GM12891 (cell line): Measurements from ENCODE around the gene DTX2.
A peak's percentile ranks its signal among the peaks of the same experiment; 100 is the strongest.
"Not testable (repeated sequence)": the region's sequence is repeated elsewhere in the genome, so short reads cannot be mapped to it uniquely, and the experiment has no call there.

Source experiments
- DNase-seq: peaks from one replicate; pipeline ENCODE4 v3.0.0; 2011; ENCODE audit warnings: low spot score; ENCODE audit not compliant: insufficient read length
- FAIRE-seq: peaks from 2 replicates; lab custom pipeline; 2011; peaks lifted over from hg19 to GRCh38; lab: Jason Lieb, UNC
- SPI1 ChIP-seq: IDR thresholded peaks from 2 replicates; pipeline ENCODE4 v1.6.1; 2011; ENCODE audit warnings: low read depth, low read length, control low read depth

DTX2 gene

DNA sequence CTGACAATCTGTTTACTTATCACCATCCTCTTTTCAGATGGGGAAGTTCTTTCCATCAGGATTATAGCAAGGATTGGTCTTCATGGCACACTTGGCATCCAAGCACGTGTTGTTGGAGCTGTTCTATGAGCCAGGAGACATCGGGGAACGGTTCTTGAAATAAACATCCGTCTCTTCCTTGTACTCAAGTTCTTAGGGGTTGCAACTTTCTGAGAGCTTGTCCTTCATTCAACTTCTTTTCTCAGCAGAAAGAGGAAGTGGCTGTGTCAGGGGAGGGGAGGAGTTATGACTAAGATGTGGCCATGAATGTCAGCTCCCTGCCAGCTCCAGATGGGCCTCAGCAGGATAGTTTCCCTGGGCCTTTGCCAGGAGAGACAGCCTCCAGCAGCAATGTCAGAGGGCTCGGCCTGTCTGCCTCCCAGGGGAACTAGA, 15.9 kb upstream of the DTX2 start:
- peak; percentile 86 for TF ChIP-seq SPI1
- not testable (repeated sequence) for DNase-seq
- peak; percentile 93 for FAIRE-seq

DNA sequence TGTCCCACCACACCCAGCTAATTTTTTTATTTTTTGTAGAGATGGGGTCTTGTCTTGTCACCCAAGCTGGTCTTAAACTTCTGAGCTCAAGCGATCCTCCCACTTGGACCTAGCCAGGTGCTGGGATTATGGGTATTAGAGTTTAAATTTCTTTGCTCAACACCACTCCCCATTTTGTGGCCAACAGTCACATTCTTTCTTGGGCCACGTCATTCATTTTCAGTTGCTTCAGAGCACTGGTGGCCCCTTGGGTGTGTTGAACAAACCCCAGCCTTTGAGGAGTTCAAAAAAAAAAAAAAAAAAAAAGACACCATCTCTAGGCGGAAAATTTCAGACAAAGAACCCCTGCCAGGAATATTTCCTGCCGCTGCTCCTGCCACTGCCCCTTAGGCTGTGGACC, 4.5 kb upstream of the DTX2 start:
- DNase-seq, FAIRE-seq: not testable (repeated sequence)

DNA sequence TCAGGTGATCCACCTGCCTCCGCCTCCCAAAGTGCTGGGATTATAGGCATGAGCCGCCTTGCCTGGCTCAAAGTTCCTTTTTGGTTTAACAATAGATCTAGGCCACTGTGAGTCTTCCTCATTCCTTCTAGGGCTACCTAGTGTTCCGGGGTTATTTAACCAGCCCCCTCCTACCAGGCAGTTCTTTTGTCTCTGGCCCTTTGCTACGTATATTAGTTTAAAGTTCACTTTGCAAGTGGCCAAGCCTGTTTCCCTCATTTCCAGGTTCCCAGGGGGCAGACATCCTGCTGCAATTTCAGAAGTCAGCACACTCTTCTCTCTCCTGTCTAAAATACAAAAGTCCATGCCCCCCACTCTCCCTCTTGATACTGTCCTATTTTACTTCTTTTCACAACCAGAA, 3.0 kb upstream of the DTX2 start:
- FAIRE-seq, DNase-seq: not testable (repeated sequence)

DNA sequence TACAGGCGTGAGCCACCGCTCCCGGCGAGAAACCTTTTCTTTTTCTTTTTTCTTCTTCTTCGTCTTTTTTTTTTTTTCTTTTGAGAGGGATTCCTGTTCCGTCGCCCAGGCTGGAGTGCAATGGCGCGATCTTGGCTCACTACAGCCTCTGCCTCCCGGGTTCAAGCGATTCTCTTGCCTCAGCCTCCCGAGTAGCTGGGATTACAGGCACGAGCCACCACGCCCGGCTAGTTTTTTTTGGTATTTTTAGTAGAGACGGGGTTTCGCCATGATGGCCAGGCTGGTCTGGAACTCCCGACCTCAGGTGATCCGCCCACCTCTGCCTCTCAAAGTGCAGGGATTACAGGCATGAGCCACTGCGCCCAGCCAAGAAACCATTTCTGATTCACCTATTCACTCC, 742 bp upstream of the DTX2 start:
- not testable (repeated sequence) for FAIRE-seq, DNase-seq

DNA sequence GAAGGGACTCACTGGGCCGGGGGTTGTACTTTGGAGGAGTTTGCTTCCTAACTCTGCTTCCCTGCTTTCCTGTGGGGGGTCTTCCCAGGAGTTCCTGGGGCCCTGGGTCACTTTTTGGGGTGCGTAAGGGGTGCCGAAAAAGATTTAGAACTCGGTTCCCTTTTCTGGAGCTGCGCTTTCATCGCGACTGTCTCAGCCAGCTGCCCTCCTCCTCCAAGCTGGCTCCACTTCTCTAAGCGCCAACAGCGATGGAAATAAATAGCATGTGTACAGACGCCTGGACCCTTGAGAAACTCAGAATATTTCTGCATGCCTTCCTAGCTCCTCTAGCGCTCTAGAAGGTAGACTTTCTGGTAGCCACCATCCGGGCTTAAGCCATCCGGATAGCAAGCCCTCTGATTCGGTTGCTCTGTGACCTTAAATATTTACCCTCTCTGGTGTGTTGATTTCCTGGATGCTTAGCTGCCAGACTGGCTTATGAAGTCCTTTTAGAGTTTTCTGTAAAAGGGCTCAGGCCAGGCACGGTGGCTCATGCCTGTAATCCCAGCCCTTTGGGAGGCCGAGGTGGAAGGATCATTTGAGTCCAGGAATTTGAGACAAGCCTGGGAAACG, 868 bp downstream of the DTX2 start:
- FAIRE-seq, DNase-seq: not testable (repeated sequence)

DNA sequence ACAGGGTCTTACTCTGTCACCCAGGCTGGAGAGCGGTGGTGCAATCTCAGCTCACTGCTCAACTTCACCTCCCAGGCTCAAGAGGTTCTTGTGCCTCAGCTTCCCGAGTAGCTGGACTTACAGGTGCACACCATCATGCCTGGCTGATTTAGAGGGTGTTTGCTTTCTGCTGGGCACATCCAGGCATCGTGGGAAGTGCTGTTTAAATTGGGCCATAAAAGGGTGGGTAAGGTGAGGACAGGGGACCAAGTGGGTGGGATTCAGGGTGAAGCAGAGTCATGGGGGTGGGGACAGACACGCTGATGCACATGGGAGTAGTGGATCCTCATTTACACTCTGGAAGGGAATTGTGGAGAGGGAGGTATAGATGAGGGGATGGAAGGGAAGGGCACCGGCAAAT, 3.5 kb downstream of the DTX2 start:
- FAIRE-seq = not testable (repeated sequence)

DNA sequence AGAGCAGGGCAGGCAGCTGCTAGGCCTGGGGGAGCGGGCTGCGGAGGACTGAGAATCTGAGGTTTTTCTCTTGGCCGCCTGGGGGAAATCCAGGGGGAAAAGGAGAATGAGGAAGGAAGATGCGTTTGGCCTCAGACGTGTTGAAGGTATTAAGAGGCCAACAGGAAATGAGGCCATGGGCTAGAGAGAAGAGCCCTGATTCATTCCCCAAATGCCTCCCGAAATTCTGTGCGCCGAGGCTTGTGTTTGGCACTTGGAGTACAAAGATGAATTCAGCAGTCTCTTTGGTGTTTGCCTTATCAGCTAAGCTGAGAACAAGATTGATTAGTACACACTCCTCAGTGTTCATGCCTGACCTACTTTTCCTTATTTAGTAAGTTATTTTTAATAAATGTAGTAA, 4.4 kb downstream of the DTX2 start:
- FAIRE-seq, DNase-seq: not testable (repeated sequence)

More for the DNA sequence above, 3.5 kb downstream of the DTX2 start:
- not testable (repeated sequence) for DNase-seq

DNA sequence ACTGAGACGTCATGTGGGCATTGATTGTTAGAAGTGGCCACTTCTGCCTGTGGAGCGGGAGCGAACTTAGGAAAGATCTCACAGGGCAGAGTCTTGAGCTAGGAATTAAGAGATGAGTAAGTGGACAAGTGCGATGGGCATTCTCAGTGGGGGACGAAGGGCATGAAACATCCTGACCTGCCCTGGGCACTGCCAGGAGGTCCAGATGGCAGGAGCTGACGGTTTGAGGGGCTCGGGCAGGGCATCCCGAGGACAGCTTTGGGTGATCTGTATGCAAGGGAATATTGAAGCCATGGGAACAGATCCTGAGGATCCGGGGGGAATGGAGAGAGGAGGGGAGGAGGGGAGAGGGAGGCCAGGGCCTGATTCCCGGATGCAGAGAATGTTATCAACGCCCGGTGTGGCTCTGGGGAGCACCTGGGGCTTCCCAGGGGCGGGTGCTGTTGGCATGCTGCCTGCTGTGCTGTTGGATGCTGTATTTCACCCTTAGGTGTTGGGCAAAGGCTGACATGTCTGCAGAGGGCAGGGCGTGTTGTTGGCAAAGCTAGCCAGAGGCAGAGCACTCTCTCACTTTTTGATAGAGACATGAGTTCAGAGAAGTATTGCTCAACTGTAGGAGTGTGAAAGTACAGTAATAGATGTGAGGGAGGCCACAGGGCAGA, 6.4 kb downstream of the DTX2 start:
- not testable (repeated sequence) for DNase-seq

DNA sequence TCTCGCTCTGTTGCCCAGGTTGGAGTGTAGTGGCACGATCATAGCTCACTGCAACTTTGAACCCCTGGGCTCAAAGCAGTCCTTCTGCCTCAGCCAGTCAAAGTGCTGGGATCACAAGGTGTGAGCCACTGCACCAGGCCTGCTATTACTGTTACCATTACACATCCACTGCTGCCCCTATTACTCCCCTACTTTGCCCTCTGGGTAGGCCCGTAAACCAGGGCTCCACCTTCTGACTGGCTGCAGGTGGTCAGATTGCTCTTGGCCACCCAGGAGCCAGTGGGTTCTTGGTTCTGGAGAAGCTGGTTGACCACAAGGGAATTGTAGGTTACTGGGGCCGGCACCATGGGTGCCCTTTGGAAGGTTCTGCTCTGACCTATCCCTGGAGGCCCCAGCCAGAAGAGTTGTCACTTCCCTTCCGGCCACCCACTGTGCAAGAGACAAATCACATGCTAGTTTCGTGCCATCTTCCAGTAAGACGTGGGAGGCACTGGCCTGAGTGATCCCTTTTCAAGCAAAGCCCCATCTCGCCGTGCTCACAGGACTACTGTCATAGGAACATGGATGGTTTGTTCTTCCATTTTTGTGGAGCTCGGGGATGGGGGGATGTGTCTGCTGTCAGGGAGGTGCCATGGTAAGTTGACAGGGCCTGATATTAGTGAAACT, 10.2 kb downstream of the DTX2 start:
- FAIRE-seq, DNase-seq: not testable (repeated sequence)

More for the DNA sequence above, 6.4 kb downstream of the DTX2 start:
- FAIRE-seq = not testable (repeated sequence)

DNA sequence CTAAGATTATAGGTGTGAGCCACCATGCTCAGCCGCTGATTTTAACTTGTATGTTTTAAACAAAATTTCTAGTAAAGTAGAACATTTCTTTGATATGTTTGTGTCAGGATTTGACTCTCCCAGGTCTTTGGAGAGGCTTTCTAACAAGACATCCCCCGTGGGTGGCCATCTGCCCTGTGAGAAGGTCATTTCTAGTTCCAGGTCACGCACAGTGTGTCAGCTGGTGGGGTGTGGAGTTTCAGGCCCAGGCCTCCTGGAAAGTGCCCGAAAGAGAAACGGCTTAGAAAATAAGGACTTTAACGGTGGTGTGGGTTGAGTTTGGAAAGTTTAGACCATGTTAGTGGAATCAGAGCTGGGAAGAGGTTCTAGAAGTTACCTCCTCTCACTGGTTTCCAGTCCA, 11.6 kb downstream of the DTX2 start:
- FAIRE-seq, DNase-seq: not testable (repeated sequence)

DNA sequence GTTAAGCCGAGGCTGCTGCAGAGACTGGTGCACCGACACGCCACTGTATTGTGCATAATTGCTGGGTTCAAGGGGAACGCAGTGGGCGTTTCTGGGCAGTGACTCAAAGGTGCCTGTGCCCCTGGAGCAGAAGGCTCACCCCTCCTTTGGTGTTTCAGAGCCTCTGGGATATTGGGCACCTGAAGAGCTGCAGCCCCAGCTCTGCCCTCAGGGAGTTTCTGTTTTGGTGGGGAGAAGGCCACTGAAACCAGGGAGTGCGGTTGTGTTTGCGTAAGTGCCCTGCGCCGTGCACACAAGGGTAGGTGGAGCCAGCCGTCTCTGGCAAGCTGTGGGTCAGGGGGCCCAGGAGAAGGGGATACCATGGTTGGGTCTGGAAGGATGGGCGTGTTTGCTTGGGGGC, 14.8 kb downstream of the DTX2 start:
- not testable (repeated sequence) for FAIRE-seq, DNase-seq

DNA sequence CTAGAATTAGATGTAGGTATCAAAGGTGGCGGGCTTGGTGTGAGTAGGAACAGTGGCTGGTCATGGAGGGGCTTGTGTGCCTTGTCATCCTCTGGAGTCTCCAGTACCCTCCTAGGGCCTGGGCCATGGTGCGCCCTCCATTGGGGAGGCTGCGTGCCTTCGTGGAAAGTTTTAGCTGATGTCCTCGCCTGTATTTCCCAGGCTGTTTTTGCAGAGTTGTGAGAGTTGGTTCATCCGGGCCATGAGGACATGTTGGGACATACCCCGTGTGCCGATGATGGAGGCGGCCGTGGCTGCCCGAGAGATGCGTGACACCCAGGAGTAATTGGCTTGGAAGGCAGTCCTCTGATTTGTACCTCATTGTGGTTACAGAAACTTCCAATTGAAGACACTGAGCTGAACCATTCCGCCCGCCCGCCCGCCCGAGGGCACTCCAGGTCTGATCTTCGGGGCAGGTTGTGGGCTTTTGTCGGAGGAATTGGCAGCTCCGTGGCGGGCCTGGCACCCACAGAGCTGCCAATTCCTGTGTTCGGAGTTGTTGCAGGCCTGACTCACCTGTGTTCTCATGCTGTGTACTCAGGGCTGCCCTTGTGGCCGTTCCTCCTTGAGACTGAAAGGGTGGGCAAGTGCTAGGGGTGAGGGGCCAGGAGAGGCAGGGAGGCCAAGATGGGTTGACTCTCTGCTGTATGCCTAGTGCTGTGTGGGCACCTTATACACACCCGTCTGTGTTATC, 15.4 kb downstream of the DTX2 start:
- not testable (repeated sequence) for DNase-seq

DNA sequence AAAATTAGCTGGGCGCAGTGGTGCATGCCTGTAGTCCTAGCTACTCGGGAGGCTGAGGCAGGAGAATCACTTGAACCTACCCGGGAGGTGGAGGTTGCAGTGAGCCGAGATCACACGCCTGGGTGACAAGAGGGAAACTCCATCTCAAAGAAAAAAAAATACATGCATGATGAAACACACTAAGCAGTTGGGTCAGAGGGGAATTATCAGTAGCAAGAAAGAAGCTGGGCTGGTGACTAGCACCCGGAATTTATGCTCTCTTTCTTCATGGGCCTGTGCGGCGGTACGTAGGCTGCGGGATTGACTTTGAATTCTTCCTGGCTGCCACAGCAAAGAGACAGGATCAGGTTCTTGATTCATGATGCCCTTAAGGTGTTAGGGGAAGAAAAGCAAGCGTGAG, 18.1 kb downstream of the DTX2 start:
- not testable (repeated sequence) for DNase-seq, FAIRE-seq

More for the DNA sequence above, 15.4 kb downstream of the DTX2 start:
- FAIRE-seq = not testable (repeated sequence)

DNA sequence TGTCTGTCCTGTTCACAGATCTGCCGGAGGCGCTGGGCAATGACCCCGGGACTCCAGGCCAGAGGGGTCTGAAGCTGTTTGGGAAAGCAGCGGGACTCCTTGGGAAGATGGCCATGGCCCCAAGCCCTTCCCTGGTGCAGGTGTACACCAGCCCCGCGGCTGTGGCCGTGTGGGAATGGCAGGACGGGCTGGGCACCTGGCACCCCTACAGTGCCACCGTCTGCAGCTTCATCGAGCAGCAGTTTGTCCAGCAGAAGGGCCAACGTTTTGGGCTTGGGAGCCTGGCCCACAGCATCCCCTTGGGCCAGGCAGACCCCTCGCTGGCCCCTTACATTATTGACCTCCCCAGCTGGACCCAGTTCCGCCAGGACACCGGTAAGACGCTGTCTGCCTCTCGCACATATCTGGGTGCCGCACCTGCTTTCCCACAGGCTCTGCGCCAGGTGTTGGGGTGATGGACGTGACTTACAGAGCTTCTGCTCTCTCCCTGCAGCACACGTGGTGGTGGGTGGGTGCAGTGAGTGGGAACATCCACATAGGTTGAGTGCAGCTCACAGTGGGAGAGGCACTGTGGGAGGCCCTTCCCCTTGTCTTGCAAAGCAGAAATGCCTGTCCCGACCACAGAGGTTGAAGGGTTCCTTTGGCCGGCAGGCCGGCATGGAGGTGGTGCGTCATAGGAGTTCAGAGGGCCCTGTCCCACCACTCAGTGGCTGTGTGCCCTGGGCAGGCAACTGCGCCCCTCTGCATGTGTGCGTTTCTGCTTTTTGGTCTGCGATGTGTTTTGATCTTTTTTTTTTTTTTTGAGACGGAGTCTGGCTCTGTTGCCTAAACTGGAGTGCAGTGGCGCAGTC, 19.1 kb downstream of the DTX2 start:
- FAIRE-seq = peak; percentile 69
- DNase-seq = not testable (repeated sequence)

DNA sequence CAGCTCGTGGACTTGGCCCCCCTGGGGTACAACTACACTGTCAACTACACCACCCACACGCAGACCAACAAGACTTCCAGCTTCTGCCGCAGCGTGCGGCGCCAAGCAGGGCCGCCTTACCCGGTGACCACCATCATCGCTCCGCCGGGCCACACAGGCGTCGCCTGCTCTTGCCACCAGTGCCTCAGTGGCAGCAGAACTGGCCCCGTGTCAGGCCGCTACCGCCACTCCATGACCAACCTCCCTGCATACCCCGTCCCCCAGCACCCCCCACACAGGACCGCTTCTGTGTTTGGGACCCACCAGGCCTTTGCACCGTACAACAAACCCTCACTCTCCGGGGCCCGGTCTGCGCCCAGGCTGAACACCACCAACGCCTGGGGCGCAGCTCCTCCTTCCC, 21.2 kb downstream of the DTX2 start:
- FAIRE-seq, DNase-seq: not testable (repeated sequence)

DNA sequence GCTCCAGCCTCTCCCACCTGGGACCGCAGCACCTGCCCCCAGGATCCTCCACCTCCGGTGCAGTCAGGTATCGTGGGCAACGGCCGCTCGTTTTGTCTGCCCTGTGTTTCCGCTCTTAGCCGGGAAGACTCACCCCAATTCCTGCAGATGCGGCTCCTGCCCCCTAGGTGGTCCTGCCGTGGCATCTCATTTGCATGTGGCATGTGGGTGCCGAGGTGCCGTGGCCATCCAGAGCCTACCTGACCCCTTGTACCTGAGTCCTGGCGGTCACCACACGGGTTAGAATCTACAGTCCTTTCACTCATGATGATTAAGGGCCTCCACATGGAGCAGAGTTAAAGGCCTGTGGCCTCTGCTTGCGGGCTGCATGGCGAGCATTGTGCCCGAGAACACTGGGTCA, 21.6 kb downstream of the DTX2 start:
- not testable (repeated sequence) for DNase-seq, FAIRE-seq

DNA sequence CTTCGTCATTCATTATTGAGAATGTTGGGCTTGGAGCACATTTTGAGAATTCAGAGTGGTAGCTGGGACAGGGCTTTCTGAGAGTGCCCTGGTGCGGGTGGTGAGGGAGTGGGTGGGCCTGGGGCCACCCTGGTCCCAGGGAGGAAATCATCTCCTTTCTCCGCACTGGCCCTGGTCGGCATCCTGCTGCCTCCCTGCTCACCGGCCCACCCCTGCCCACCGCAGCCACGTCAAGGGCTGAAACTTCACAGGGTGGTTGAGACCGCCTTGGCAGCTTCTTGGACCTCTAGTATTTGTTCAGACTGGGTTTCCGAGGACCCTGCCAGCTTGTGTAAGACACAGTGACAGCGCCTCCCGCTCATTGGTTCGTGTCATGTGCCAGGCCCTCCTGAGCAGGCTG, 22.9 kb downstream of the DTX2 start:
- not testable (repeated sequence) for FAIRE-seq

DNA sequence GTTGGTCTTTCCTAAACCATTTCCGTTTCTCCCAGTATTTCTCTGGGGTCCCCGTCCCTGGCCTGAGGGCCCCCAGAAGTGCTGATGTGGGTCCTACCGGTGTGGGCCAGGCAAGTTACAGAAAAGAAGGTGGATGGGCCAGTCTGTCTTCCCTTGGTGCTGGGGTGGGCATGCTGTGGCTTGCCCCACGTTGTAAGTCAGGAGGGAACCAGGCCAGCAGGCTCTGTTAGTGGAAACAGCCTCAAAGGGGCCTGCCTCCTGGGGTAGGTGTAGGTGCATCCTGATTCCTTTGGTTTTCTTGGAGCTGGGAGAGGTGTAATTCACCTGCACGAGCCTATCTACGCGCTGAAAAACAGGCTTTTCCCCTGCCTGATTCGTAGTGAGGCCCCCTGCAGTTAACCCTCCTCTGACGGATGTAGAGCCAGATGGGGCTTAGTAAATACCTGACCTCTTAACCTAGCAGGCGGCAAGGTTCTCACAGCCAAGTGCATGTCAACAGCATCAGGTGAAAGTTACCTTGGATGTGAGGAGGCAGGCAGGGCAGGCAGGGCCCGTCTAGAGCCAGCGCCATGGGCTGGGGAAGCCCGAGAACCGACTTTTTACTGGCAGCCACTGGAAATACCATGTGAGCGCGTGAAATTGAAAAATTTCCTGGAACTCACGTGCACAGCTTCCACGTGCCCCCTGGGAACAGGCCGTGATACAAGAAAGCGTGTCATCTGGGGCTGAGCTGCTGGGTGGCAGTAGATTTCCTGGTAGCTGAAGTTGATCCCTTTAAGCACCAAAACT, 24.5 kb downstream of the DTX2 start:
- FAIRE-seq, DNase-seq: not testable (repeated sequence)

More for the DNA sequence above, 22.9 kb downstream of the DTX2 start:
- not testable (repeated sequence) for DNase-seq
